ENCODE results near the gene ANTXR1.

- TF ChIP-seq MAFK (IDR thresholded peaks at IDR 0.05; ENCODE audit: low read depth, low read length) (no peak), CTCF (IDR thresholded peaks at IDR 0.05; ENCODE audit: control extremely low read depth in 1 of 3, insufficient read depth in 1 of 3, low read depth in 1 of 3, low read length in 3 of 3) (no peak), TEAD4 (IDR thresholded peaks at IDR 0.05; ENCODE audit: low read depth, low read length) (no peak), RAD21 (IDR thresholded peaks at IDR 0.05 in 1 of 2, conservative IDR thresholded peaks at IDR 0.05 in 1 of 2; ENCODE audit: low read depth in 2 of 2, low read length in 2 of 2) (no peak), BCL11A (IDR thresholded peaks at IDR 0.05; ENCODE audit: low read depth in 2 of 2, low read length in 2 of 2) (no peak)
Measured at GRCh38 chr2:69156624-69157023, 143.6 kb downstream of the ANTXR1 start.

All from H1 (cell line).